Measurements from ENCODE around the gene TLK1. TPM values are rescaled to one million over a fixed set of nuclear protein-coding genes. Genes with fewer than 3 reads are reported as not detected.

The TLK1 gene
- total RNA-seq, 1 donor from 2014 or later, result 14.6 TPM

GRCh38 chr2:171069286-171069956 is 91.3 kb downstream of the TLK1 start:
- Histone ChIP-seq H3K4me3 (ENCODE audit: low read length in 3 of 3) (no peak overlapping the region), H3K4me1 (ENCODE audit: control insufficient read depth in 3 of 3, insufficient read depth in 3 of 3, low read length in 3 of 3) (no peaks in the 10 kb centered on the region), H3K36me3 (ENCODE audit: control insufficient read depth in 3 of 3, insufficient read depth in 3 of 3, low read length in 3 of 3) (no peaks in the 10 kb centered on the region), H3K9me3 (ENCODE audit: control insufficient read depth in 3 of 3, low read length in 3 of 3) (no peaks in the 10 kb centered on the region), H3K9ac (ENCODE audit: low read depth in 1 of 3, low read length in 3 of 3) (no peak overlapping the region), H3K27me3 (ENCODE audit: control insufficient read depth in 3 of 3, insufficient read depth in 3 of 3, low read length in 3 of 3) (no peaks in the 10 kb centered on the region), H3K27ac (ENCODE audit: low read depth, low read length) (no peak overlapping the region)

DNA sequence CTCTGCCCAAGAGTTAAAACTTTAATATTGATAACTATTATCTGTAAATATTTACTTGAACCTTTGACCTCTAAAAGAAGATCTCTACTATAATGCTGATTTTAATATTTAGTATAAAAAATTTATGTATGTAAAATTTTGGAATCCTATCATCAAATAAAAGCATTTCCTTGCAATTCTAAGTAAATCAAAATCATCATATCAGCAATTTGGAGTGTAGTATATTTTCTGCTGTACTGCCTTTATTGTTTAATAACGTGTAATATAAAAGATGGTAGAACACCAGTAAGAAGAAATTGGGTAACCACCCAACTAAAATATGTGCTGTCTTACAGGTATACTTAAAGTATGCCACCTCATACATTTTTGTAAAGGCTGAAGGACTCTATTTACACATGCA is 94.6 kb downstream of the TLK1 start:
- Histone ChIP-seq H3K9ac (ENCODE audit: low read depth in 1 of 3, low read length in 3 of 3) (no peak overlapping the region), H3K4me1 (ENCODE audit: control insufficient read depth in 3 of 3, insufficient read depth in 3 of 3, low read length in 3 of 3) (no peaks in the 10 kb centered on the region), H3K36me3 (ENCODE audit: control insufficient read depth in 3 of 3, insufficient read depth in 3 of 3, low read length in 3 of 3) (no peaks in the 10 kb centered on the region), H3K27ac (ENCODE audit: low read depth, low read length) (no peak overlapping the region), H3K4me3 (ENCODE audit: low read length in 3 of 3) (no peak overlapping the region), H3K27me3 (ENCODE audit: control insufficient read depth in 3 of 3, insufficient read depth in 3 of 3, low read length in 3 of 3) (no peaks in the 10 kb centered on the region), H3K9me3 (ENCODE audit: control insufficient read depth in 3 of 3, low read length in 3 of 3) (no peaks in the 10 kb centered on the region)

DNA sequence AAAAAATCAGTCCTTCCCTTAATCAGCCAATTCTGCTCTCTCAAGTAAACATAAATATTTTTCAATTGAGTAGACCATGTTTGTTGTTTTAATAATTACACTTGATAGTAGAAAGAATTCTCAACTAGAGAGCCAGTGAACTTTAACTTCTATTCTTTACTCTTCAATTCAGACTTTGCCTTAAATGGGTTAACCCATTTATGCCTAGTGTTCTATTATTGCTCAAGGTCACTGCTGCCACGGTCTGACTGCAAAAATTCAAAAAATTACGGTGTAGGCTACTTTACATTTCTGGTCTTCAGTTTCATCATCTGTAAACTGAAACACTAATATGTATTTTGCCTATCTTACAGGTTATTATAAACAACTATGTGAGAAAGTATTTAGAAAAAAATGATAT is 103.1 kb downstream of the TLK1 start:
- Histone ChIP-seq H3K27ac (ENCODE audit: low read depth, low read length) (no peak overlapping the region), H3K4me3 (ENCODE audit: low read length in 3 of 3) (no peak overlapping the region), H3K27me3 (ENCODE audit: control insufficient read depth in 3 of 3, insufficient read depth in 3 of 3, low read length in 3 of 3) (no peaks in the 10 kb centered on the region), H3K4me1 (ENCODE audit: control insufficient read depth in 3 of 3, insufficient read depth in 3 of 3, low read length in 3 of 3) (no peaks in the 10 kb centered on the region), H3K36me3 (ENCODE audit: control insufficient read depth in 3 of 3, insufficient read depth in 3 of 3, low read length in 3 of 3) (peaks cover 0 to 7% (median 2%) of the 10 kb centered on the region in 3 donors), H3K9ac (ENCODE audit: low read depth in 1 of 3, low read length in 3 of 3) (no peak overlapping the region), H3K9me3 (ENCODE audit: control insufficient read depth in 3 of 3, low read length in 3 of 3) (no peaks in the 10 kb centered on the region)

DNA sequence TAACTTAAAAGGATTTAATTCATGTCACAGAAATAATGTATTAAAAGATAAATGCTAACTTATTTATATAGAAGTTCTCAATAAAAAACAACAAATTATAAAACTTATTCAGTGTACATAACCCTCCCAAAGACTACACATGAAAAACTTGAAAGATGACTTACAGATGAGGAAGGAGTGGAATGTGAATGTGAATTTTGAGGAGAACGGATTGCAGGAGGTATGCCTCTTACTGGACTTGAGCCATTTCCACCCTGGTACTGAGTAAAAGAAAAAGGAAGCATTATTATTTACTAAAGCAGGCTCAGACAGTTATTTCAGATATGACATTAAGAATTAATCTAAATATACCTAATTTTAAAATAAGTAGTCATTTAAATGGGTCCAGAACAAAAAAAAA is 104.4 kb downstream of the TLK1 start:
- peaks cover 0 to 8% (median 2%) of the 10 kb centered on the region in 3 donors for H3K36me3 ChIP-seq (ENCODE audit: control insufficient read depth in 3 of 3, insufficient read depth in 3 of 3, low read length in 3 of 3)

DNA sequence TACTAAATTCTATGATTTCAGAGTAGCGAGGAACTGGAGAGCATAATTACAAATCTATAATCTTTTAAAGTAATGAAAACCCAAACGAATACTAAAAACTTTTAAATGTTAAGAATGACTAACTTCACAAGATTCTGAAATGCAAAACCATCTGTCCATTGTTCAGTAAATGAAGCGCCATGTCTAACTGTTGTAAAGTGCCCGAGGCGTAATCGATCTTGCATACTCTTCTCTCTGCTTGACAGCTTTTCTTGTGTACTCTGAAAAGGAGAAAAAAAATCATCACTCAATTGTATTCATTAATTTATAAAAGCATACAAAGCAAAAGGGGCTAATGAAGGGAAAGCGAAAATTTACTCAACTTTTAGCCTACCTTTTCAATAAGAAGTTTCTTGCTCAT is 111.0 kb downstream of the TLK1 start:
- Histone ChIP-seq H3K27ac (ENCODE audit: low read depth, low read length) (no peak overlapping the region), H3K9me3 (ENCODE audit: control insufficient read depth in 3 of 3, low read length in 3 of 3) (no peaks in the 10 kb centered on the region), H3K36me3 (ENCODE audit: control insufficient read depth in 3 of 3, insufficient read depth in 3 of 3, low read length in 3 of 3) (peaks cover 0 to 21% (median 6%) of the 10 kb centered on the region in 3 donors), H3K9ac (ENCODE audit: low read depth in 1 of 3, low read length in 3 of 3) (no peak overlapping the region), H3K4me1 (ENCODE audit: control insufficient read depth in 3 of 3, insufficient read depth in 3 of 3, low read length in 3 of 3) (no peaks in the 10 kb centered on the region), H3K27me3 (ENCODE audit: control insufficient read depth in 3 of 3, insufficient read depth in 3 of 3, low read length in 3 of 3) (no peaks in the 10 kb centered on the region), H3K4me3 (ENCODE audit: low read length in 3 of 3) (no peak overlapping the region)

More for the DNA sequence above, 104.4 kb downstream of the TLK1 start:
- Histone ChIP-seq H3K4me1 (ENCODE audit: control insufficient read depth in 3 of 3, insufficient read depth in 3 of 3, low read length in 3 of 3) (no peaks in the 10 kb centered on the region), H3K9ac (ENCODE audit: low read depth in 1 of 3, low read length in 3 of 3) (no peak overlapping the region), H3K27me3 (ENCODE audit: control insufficient read depth in 3 of 3, insufficient read depth in 3 of 3, low read length in 3 of 3) (no peaks in the 10 kb centered on the region), H3K27ac (ENCODE audit: low read depth, low read length) (no peak overlapping the region), H3K9me3 (ENCODE audit: control insufficient read depth in 3 of 3, low read length in 3 of 3) (no peaks in the 10 kb centered on the region), H3K4me3 (ENCODE audit: low read length in 3 of 3) (no peak overlapping the region)

DNA sequence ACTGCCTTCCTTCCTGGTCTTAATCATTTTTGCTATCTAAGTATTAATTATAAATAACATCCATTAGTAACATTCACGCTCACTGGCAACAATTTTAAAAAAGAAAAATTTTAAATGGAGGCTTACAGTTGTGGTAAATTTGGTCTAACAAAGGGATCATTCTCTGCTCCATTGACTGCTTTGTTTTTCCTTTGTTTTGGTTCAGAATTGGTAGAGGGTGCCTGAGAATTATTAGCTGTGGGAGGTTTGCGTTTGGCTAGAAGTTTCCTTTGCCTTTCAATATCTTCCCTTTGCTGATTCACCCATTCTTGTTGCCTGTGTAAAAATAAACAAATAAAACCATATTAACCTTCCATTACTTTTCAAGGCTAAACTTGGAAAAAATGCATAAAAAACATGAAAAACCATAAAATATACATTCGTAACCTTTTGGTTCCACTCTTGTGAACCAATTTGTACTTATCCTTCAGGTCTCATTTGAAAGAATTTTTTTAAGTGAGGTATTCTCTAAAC is 114.6 kb downstream of the TLK1 start:
- H3K36me3 ChIP-seq (ENCODE audit: control insufficient read depth in 3 of 3, insufficient read depth in 3 of 3, low read length in 3 of 3), result peaks cover 3 to 28% (median 23%) of the 10 kb centered on the region in 3 donors
- H3K4me1 ChIP-seq (ENCODE audit: control insufficient read depth in 3 of 3, insufficient read depth in 3 of 3, low read length in 3 of 3), result no peaks in the 10 kb centered on the region
- no peaks in the 10 kb centered on the region for H3K27me3 ChIP-seq (ENCODE audit: control insufficient read depth in 3 of 3, insufficient read depth in 3 of 3, low read length in 3 of 3)
- no peaks in the 10 kb centered on the region for H3K9me3 ChIP-seq (ENCODE audit: control insufficient read depth in 3 of 3, low read length in 3 of 3)
- H3K27ac ChIP-seq (ENCODE audit: low read depth, low read length), result no peak overlapping the region
- no peak overlapping the region for H3K9ac ChIP-seq (ENCODE audit: low read depth in 1 of 3, low read length in 3 of 3)
- no peak overlapping the region for H3K4me3 ChIP-seq (ENCODE audit: low read length in 3 of 3)

DNA sequence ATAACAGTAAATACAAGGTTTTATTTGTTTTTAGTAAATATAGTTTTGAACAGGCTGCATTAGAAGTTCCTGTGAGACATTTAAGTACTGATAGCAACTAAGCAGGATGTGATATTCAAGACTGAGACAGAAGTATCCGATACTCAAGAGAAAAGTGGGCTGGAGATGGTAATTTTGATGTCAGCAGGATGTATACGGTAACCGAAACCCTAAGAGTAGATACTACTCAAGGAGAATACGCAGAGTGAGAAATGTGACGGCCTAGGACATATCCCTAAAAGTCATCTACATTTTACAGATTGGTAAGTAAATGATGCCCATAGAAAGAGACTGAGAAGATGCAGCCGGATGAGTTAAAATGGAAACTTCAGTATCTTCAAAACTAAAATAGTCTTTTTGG is 116.3 kb downstream of the TLK1 start:
- peaks cover 3 to 25% (median 23%) of the 10 kb centered on the region in 3 donors for H3K36me3 ChIP-seq (ENCODE audit: control insufficient read depth in 3 of 3, insufficient read depth in 3 of 3, low read length in 3 of 3)
- H3K4me3 ChIP-seq (ENCODE audit: low read length in 3 of 3), result no peak overlapping the region
- H3K4me1 ChIP-seq (ENCODE audit: control insufficient read depth in 3 of 3, insufficient read depth in 3 of 3, low read length in 3 of 3), result no peaks in the 10 kb centered on the region
- H3K9me3 ChIP-seq (ENCODE audit: control insufficient read depth in 3 of 3, low read length in 3 of 3), result no peaks in the 10 kb centered on the region
- H3K27ac ChIP-seq (ENCODE audit: low read depth, low read length), result no peak overlapping the region
- no peak overlapping the region for H3K9ac ChIP-seq (ENCODE audit: low read depth in 1 of 3, low read length in 3 of 3)
- H3K27me3 ChIP-seq (ENCODE audit: control insufficient read depth in 3 of 3, insufficient read depth in 3 of 3, low read length in 3 of 3), result no peaks in the 10 kb centered on the region

DNA sequence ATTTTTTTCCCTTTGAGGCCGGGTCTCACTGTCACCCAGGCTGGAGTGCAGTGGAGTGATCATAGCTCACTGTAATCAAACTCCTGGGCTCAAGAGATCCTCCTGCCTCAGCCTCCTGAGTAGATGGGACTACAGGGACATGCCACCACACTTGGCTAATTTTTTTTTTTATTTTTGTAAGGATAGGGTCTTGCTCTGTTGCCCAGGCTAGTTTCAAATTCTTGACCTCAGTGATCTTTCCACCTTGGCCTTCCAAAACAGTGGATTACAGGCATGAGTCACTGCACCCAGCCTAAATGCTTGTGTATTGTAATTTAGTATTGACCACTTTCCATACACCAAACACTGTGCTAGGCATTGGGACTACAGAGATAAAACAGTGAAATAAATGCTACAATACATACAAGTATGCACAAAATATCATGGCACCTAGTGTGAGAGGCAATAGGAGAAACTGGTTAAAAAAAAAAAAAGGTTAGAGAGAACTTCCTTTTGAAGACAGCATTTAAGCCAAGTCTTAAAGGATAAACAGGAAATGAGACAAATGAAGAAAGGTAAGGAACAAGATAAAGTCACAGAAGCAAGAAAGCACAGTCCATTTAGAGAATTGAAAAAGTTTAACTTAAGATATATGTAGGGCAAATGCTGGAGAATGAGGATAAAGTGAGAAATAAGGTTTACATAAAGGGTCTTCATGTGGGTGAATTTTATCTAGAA is 118.3 kb downstream of the TLK1 start:
- Histone ChIP-seq H3K36me3 (ENCODE audit: control insufficient read depth in 3 of 3, insufficient read depth in 3 of 3, low read length in 3 of 3) (peaks cover 5 to 23% (median 21%) of the 10 kb centered on the region in 3 donors), H3K27me3 (ENCODE audit: control insufficient read depth in 3 of 3, insufficient read depth in 3 of 3, low read length in 3 of 3) (no peaks in the 10 kb centered on the region), H3K4me3 (ENCODE audit: low read length in 3 of 3) (no peak overlapping the region)

GRCh38 chr2:171036532-171036931 is 124.2 kb downstream of the TLK1 start:
- Histone ChIP-seq H3K27me3 (ENCODE audit: control insufficient read depth in 3 of 3, insufficient read depth in 3 of 3, low read length in 3 of 3) (no peaks in the 10 kb centered on the region), H3K27ac (ENCODE audit: low read depth, low read length) (no peak overlapping the region), H3K9ac (ENCODE audit: low read depth in 1 of 3, low read length in 3 of 3) (no peak overlapping the region), H3K4me3 (ENCODE audit: low read length in 3 of 3) (no peak overlapping the region), H3K9me3 (ENCODE audit: control insufficient read depth in 3 of 3, low read length in 3 of 3) (no peaks in the 10 kb centered on the region), H3K4me1 (ENCODE audit: control insufficient read depth in 3 of 3, insufficient read depth in 3 of 3, low read length in 3 of 3) (no peaks in the 10 kb centered on the region), H3K36me3 (ENCODE audit: control insufficient read depth in 3 of 3, insufficient read depth in 3 of 3, low read length in 3 of 3) (peaks cover 8 to 10% (median 9%) of the 10 kb centered on the region in 3 donors)

More for the DNA sequence above, 118.3 kb downstream of the TLK1 start:
- Histone ChIP-seq H3K27ac (ENCODE audit: low read depth, low read length) (no peak overlapping the region), H3K9ac (ENCODE audit: low read depth in 1 of 3, low read length in 3 of 3) (no peak overlapping the region), H3K4me1 (ENCODE audit: control insufficient read depth in 3 of 3, insufficient read depth in 3 of 3, low read length in 3 of 3) (no peaks in the 10 kb centered on the region), H3K9me3 (ENCODE audit: control insufficient read depth in 3 of 3, low read length in 3 of 3) (no peaks in the 10 kb centered on the region)

GRCh38 chr2:171034315-171034714 is 126.4 kb downstream of the TLK1 start:
- Histone ChIP-seq H3K27me3 (ENCODE audit: control insufficient read depth in 3 of 3, insufficient read depth in 3 of 3, low read length in 3 of 3) (no peaks in the 10 kb centered on the region), H3K9me3 (ENCODE audit: control insufficient read depth in 3 of 3, low read length in 3 of 3) (no peaks in the 10 kb centered on the region), H3K4me1 (ENCODE audit: control insufficient read depth in 3 of 3, insufficient read depth in 3 of 3, low read length in 3 of 3) (no peaks in the 10 kb centered on the region), H3K27ac (ENCODE audit: low read depth, low read length) (no peak overlapping the region), H3K36me3 (ENCODE audit: control insufficient read depth in 3 of 3, insufficient read depth in 3 of 3, low read length in 3 of 3) (peaks cover 4 to 10% (median 5%) of the 10 kb centered on the region in 3 donors), H3K4me3 (ENCODE audit: low read length in 3 of 3) (no peak overlapping the region), H3K9ac (ENCODE audit: low read depth in 1 of 3, low read length in 3 of 3) (no peak overlapping the region)
